Endothelial cell of hepatic sinusoid (primary cell): ENCODE data around the gene VAMP8.
"Not testable (repeated sequence)": the region's sequence is repeated elsewhere in the genome, so short reads cannot be mapped to it uniquely, and the experiment has no call there.

Experiments
- in situ Hi-C: cut with HindIII; loops from 2 replicates; pipeline ENCODE4 v1.10.0; 2017; ENCODE audit warnings: low sequenced_read_pairs

The VAMP8 gene

DNA sequence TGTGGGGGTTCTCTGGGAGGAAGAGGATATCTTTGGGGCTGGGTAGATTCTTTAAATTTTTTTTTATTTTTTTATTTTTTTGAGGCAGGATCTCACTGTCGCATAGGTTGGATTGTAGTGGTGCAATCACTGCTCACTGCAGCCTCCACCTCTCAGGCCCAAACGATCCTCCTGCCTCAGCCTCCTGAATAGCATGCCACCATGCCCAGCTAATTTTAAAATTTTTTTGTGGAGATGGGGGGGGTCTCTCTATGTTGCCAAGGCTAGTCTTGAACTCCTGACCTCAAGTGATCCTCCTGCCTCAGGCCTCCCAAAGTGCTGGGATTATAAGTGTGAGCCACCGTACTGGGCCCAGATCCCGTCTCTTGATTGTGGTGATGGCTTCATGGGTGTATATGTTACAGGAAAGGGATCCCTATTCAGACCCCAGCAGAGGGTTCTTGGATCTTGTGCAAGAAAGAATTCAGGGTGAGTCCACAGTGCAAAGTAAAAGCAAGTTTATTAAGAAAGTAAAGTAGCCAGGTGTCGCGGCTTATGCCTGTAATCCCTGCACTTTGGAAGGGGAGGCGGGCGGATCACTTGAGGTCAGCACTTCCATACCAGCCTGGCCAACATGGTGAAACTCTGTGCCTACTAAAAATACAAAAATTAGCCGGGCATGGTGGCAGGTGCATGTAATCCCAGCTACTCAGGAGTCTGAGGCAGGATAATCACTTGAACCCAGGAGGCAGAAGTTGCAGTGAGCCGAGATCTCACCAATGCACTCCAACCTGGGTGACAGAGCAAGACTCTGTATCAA, 36.5 kb downstream of the VAMP8 start:
- in situ Hi-C loops = no loop called here

DNA sequence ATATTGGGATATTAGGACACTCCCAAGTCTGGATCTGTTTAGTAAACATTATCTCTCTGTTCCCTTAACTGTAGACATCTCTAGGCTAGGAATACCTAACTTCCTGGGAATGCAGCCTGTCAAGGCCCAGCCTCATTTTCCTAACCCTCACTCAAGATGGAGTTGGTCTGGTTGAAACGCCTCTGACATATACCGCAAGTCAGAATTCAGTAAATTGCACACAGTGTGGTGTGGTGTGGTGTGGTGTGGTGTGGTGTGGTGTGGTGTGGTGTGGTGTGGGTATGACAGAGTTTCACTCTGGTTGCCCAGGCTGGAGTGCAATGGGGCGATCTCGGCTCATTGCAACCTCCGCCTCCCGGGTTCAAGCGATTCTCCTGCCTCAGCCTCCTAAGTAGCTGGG, 37.4 kb downstream of the VAMP8 start:
- in situ Hi-C loops = not testable (repeated sequence)

DNA sequence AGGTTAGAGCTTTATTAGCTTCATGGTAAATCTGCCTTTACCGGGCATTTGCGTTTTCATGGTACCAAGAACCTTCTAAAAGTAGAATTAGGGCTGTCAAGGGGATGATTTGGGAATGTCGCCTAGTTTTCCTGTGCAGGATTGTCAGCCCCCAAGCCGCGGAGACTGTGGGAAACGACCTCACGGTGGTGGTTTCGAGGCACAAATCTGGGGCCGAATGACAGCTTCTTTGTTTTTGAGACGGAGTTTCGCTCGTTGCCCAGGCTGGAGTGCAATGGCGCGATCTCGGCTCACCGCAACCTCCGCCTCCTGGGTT, 38.0 kb downstream of the VAMP8 start:
- in situ Hi-C loops = no loop called here

DNA sequence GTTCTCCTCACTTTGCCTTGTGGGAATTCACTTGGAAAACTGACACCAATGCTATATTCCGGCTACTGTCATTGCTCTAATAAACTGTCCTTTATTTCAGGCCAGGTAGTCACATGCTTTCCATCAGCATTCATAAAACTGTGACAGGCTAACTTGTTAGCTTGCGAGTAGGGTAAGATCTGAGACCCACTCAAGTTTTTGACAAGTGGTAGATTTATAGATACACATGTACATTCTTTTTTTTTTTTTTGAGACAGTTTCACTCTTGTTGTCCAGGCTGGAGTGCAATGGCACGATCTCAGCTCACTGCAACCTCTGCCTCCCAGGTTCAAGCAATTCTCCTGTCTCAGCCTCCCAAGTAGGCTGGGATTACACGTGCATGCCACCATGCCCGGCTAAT, 40.3 kb downstream of the VAMP8 start:
- in situ Hi-C loops = not testable (repeated sequence)

DNA sequence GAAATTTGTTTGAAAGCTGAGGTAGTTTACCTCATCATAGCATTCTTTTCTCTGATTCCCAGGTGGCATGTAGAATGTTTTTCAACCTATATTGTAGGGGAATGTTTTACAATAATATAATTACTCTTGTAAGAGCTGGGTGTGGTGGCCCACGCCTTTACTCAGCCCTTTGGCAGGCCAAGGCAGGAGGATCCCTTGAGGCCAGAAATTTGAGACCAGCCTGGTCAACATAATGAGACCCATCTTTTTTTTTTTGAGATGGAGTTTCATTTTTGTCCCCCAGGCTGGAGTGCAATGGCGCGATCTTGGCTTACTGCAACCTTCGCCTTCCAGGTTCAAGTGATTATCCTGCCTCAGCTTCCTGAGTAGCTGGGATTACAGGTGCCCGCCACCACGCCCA, 42.2 kb downstream of the VAMP8 start:
- in situ Hi-C loops = no loop called here

DNA sequence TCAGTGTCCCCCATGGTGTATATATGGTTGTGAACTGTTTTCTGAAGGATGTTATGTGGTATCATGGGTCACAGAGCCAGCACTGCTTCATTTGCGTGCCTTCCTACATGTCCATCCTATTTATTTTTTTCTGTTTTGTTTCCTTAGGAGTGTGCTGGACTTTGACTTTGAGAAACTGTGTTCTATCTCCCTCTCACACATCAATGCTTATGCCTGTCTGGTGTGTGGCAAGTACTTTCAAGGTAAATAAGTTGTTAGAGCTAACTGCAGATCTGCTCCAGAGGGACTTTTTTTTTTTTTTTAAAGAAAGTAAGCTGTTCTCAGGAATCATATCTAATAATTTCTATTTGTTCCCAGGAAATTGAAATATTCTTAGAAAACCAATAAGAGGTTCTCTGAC, 44.0 kb downstream of the VAMP8 start:
- in situ Hi-C loops = no loop called here

DNA sequence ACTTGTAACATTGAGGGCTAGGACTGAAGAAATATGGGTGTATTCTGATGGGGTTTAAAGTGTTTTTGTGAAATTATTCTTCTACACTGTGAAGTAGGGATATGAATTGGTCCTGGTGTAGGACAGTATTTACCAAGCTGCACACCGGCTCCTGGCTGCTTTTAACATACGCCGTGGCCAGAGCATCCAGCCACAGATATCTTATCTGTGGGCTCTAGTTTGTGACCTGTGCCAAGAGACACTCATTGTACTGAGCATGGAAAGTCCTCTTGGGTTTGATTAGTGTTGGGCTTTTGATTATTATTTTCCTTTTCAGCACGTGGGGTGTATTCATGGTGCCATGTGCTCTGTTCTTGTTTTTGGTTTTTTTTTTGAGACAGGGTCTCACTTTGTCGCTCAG, 46.6 kb downstream of the VAMP8 start:
- in situ Hi-C loops = no loop called here

DNA sequence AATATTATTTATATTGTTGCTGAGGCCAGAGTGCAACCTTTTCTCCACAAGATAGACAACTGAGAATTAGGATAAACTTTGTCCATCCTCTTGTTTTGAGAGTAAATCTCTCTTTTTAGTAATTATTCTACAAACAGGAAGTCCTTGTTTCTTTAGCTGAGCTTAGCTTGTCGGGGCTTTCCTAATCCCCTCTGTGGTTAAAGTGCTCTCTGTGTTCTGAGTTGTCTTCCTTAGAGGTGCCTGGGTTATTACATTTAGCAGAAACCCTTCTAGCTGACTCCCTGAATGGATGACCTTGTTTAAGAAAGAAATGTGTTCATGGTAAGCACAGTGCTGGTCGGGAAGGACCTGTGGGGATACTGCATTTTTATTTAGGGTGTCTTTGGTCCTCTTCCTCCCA, 51.3 kb downstream of the VAMP8 start:
- in situ Hi-C loops = no loop called here

DNA sequence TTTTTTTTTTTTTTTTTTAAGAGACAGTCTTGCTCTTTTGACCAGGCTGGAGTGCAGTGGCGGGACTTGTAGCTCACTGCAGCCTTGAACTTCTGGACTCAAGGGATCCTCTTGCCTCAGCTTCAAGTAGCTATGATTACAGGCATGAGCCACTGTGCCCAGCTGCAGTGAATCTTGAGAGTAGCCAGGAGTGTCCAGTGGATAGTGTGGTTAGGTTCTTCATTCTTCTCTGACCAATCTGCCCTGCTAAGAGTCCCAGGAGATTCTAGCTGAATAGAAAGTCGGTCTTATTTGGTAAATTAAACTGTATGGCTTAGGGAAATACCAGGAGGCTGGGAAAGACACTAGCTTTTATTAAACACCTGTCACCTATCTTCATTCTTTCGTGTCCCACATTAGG, 53.9 kb downstream of the VAMP8 start:
- in situ Hi-C loops = no loop called here
